ENCODE measurements around the gene SLC41A1.

DNA sequence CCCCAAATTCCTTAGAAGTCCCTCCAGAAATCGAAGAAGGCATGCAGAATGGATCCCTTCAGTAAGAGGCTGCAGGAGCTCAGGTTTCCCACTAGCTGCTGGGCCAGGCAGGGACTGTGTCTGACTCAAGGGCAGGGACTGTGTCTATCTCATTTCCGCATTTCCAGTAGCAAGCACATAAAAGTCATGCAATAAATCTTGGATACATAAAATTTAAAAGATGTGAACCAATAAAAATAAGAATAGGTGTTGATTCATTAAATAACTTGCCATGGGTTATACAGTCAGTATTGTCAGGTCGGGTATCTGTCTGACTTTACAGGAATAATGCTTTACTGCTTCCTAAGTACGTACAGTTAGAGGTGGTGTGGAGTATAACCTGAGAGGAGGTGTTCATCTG lies 21.8 kb upstream of the SLC41A1 start:
- TF ChIP-seq CTCF (conservative IDR thresholded peaks at IDR 0.05; ENCODE audit: low read depth in 2 of 2) (no peak), EZH2phosphoT487 (IDR thresholded peaks at IDR 0.05; ENCODE audit: unreplicated experiment) (no peak), CREB1 (CRISPR knock-in tag; IDR thresholded peaks at IDR 0.05; ENCODE audit: low read depth) (no peak), EZH2 (IDR thresholded peaks at IDR 0.05; ENCODE audit: low read depth, unreplicated experiment) (no peak)
